Mesendoderm (in vitro differentiated cells): ENCODE results near the gene INPP5F.

ENCODE experiments used
- DNase-seq: peaks from one replicate; pipeline ENCODE4 v3.0.0; 2013
- H2AK5ac ChIP-seq: 2 replicates; pipeline ENCODE4 v1.6.1; 2013; ENCODE audit warnings: low read length, inconsistent platforms
- H2BK120ac ChIP-seq: 2 replicates; pipeline ENCODE4 v1.6.1; 2013; ENCODE audit warnings: low read depth, mild to moderate bottlenecking, low read length, moderate library complexity, mixed read lengths
- H2BK15ac ChIP-seq: replicated peaks from 2 replicates; pipeline ENCODE4 v1.6.1; 2013; ENCODE audit warnings: low read depth, mild to moderate bottlenecking, moderate library complexity
- H2BK5ac ChIP-seq: 2 replicates; pipeline ENCODE4 v1.6.1; 2013; ENCODE audit warnings: low read length, inconsistent platforms
- H3K18ac ChIP-seq: 2 replicates; pipeline ENCODE4 v1.6.1; 2013; ENCODE audit warnings: mild to moderate bottlenecking, low read length, mixed read lengths
- H3K23ac ChIP-seq: one replicate; pipeline ENCODE4 v1.6.1; 2013; ENCODE audit warnings: low read length
- H3K27ac ChIP-seq: 2 replicates; pipeline ENCODE4 v1.5.1; 2013; ENCODE audit warnings: low read depth, mild to moderate bottlenecking, inconsistent platforms, low read length, moderate library complexity
- H3K27me3 ChIP-seq: 2 replicates; pipeline ENCODE4 v1.6.1; 2013; ENCODE audit warnings: low read length, control low read depth, mild to moderate bottlenecking, inconsistent platforms; ENCODE audit not compliant: insufficient read depth, poor library complexity
- H3K36me3 ChIP-seq: 2 replicates; pipeline ENCODE4 v1.6.1; 2013; ENCODE audit warnings: low read length, inconsistent platforms; ENCODE audit not compliant: control insufficient read depth, insufficient read depth
- H3K4ac ChIP-seq: one replicate; pipeline ENCODE4 v1.6.1; 2013; ENCODE audit warnings: low read depth, mild to moderate bottlenecking, low read length, moderate library complexity
- H3K4me1 ChIP-seq: 2 replicates; pipeline ENCODE4 v1.6.1; 2013; ENCODE audit warnings: low read depth, low read length, inconsistent platforms; ENCODE audit not compliant: control insufficient read depth
- H3K4me2 ChIP-seq: 2 replicates; pipeline ENCODE4 v1.6.1; 2013; ENCODE audit warnings: low read length
- H3K4me3 ChIP-seq: 2 replicates; pipeline ENCODE4 v1.5.1; 2013; ENCODE audit warnings: mild to moderate bottlenecking, low read length
- H3K56ac ChIP-seq: one replicate; pipeline ENCODE4 v1.6.1; 2013; ENCODE audit warnings: low read length
- H3K79me1 ChIP-seq: 2 replicates; pipeline ENCODE4 v1.6.1; 2013; ENCODE audit warnings: low read length, inconsistent platforms
- H3K79me2 ChIP-seq: 2 replicates; pipeline ENCODE4 v1.6.1; 2013; ENCODE audit warnings: mild to moderate bottlenecking, low read length; ENCODE audit not compliant: control insufficient read depth, insufficient read depth
- H3K9ac ChIP-seq: 2 replicates; pipeline ENCODE4 v1.6.1; 2013; ENCODE audit warnings: low read length, inconsistent platforms
- H4K5ac ChIP-seq: one replicate; pipeline ENCODE4 v1.6.1; 2013; ENCODE audit warnings: low read length
- H4K8ac ChIP-seq: one replicate; pipeline ENCODE4 v1.6.1; 2013; ENCODE audit warnings: low read depth, mild to moderate bottlenecking, control low read depth, low read length, moderate library complexity
- WGBS: extraction: QIAGEN DNeasy Blood & Tissue Kit; methylation state at CpG from one replicate; pipeline ENCODE4 v1.1.7; 2013; ENCODE audit warnings: low lambda C conversion rate, missing lambda C conversion rate; ENCODE audit not compliant: insufficient coverage; ENCODE audit errors: extremely low coverage; 5-methylcytosine and 5-hydroxymethylcytosine counted together

The INPP5F gene

GRCh38 chr10:119832951-119833350 lies 107.1 kb downstream of the INPP5F start:
- Histone ChIP-seq H2AK5ac (no peak overlapping the region), H3K56ac (no peak overlapping the region), H4K5ac (no peak overlapping the region), H3K27me3 (no peaks in the 10 kb centered on the region), H3K36me3 (peaks cover 6% of the 10 kb centered on the region), H3K18ac (no peak overlapping the region), H3K4me1 (no peaks in the 10 kb centered on the region), H3K23ac (no peak overlapping the region), H3K79me2 (no peaks in the 10 kb centered on the region), H2BK15ac (no peak overlapping the region), H2BK5ac (no peak overlapping the region), H3K27ac (no peak overlapping the region), H3K79me1 (no peaks in the 10 kb centered on the region), H3K9ac (no peak overlapping the region), H4K8ac (no peak overlapping the region), H2BK120ac (no peak overlapping the region), H3K4me3 (no peak overlapping the region), H3K4ac (no peak overlapping the region), H3K4me2 (no peak overlapping the region)
- DNase-seq: no peak
- no CpG with 5 or more reads among the region's 2 CpGs for WGBS

GRCh38 chr10:119834188-119834587 lies 108.3 kb downstream of the INPP5F start:
- H3K18ac ChIP-seq: no peak overlapping the region
- no peaks in the 10 kb centered on the region for H3K27me3 ChIP-seq
- H4K8ac ChIP-seq: no peak overlapping the region
- H3K9ac ChIP-seq: no peak overlapping the region
- H3K79me1 ChIP-seq: no peaks in the 10 kb centered on the region
- no peak overlapping the region for H3K23ac ChIP-seq
- no peak overlapping the region for H2BK120ac ChIP-seq
- no peak overlapping the region for H3K27ac ChIP-seq
- H2BK5ac ChIP-seq: no peak overlapping the region
- no peak overlapping the region for H4K5ac ChIP-seq
- no peaks in the 10 kb centered on the region for H3K79me2 ChIP-seq
- no peak overlapping the region for H2AK5ac ChIP-seq
- H3K4me3 ChIP-seq: no peak overlapping the region
- H3K4ac ChIP-seq: no peak overlapping the region
- WGBS: no CpG with 5 or more reads among the region's 4 CpGs
- no peak overlapping the region for H3K4me2 ChIP-seq
- DNase-seq: no peak
- no peak overlapping the region for H3K56ac ChIP-seq
- no peaks in the 10 kb centered on the region for H3K4me1 ChIP-seq
- H3K36me3 ChIP-seq: peaks cover 4% of the 10 kb centered on the region
- no peak overlapping the region for H2BK15ac ChIP-seq

- H3K4me2 ChIP-seq: no peak overlapping the region
- H3K9ac ChIP-seq: no peak overlapping the region
- H3K27ac ChIP-seq: no peak overlapping the region
- H3K23ac ChIP-seq: no peak overlapping the region
- WGBS: no CpG with 5 or more reads among the region's 1 CpG
- H3K18ac ChIP-seq: no peak overlapping the region
- H3K36me3 ChIP-seq: peaks cover 9% of the 10 kb centered on the region
- no peaks in the 10 kb centered on the region for H3K79me2 ChIP-seq
- H2BK120ac ChIP-seq: no peak overlapping the region
- no peaks in the 10 kb centered on the region for H3K4me1 ChIP-seq
- H3K27me3 ChIP-seq: no peaks in the 10 kb centered on the region
- H3K79me1 ChIP-seq: peaks cover 4% of the 10 kb centered on the region
- no peak overlapping the region for H4K5ac ChIP-seq
- no peak overlapping the region for H2BK5ac ChIP-seq
- no peak overlapping the region for H4K8ac ChIP-seq
- no peak overlapping the region for H3K4ac ChIP-seq
- no peak for DNase-seq
- no peak overlapping the region for H2BK15ac ChIP-seq
- no peak overlapping the region for H3K56ac ChIP-seq
- H2AK5ac ChIP-seq: no peak overlapping the region
- no peak overlapping the region for H3K4me3 ChIP-seq
Measured at GRCh38 chr10:119845656-119846055, 119.8 kb downstream of the INPP5F start.

- no peaks in the 10 kb centered on the region for H3K79me2 ChIP-seq
- H2BK15ac ChIP-seq: no peak overlapping the region
- no peaks in the 10 kb centered on the region for H3K4me1 ChIP-seq
- peaks cover 2% of the 10 kb centered on the region for H3K79me1 ChIP-seq
- no peak overlapping the region for H2AK5ac ChIP-seq
- peak; percentile 93 for DNase-seq
- peak overlapping the region; percentile 55 for H3K4ac ChIP-seq
- H2BK120ac ChIP-seq: peak overlapping the region; percentile 73
- peaks cover 2% of the 10 kb centered on the region for H3K36me3 ChIP-seq
- peak overlapping the region; percentile 55 for H3K27ac ChIP-seq
- H3K9ac ChIP-seq: no peak overlapping the region
- no peak overlapping the region for H4K8ac ChIP-seq
- no peak overlapping the region for H3K56ac ChIP-seq
- H3K18ac ChIP-seq: peak overlapping the region; percentile 75
- no peak overlapping the region for H2BK5ac ChIP-seq
- no peak overlapping the region for H3K23ac ChIP-seq
- no peaks in the 10 kb centered on the region for H3K27me3 ChIP-seq
- H4K5ac ChIP-seq: no peak overlapping the region
- H3K4me2 ChIP-seq: no peak overlapping the region
- no CpG with 5 or more reads among the region's 6 CpGs for WGBS
- no peak overlapping the region for H3K4me3 ChIP-seq
Measured at GRCh38 chr10:119849031-119849789, 123.4 kb downstream of the INPP5F start.

- H3K4me1 ChIP-seq: no peaks in the 10 kb centered on the region
- no peak overlapping the region for H3K23ac ChIP-seq
- H2BK120ac ChIP-seq: no peak overlapping the region
- peaks cover 2% of the 10 kb centered on the region for H3K36me3 ChIP-seq
- H3K4ac ChIP-seq: no peak overlapping the region
- H2BK15ac ChIP-seq: no peak overlapping the region
- no peak for DNase-seq
- no peak overlapping the region for H3K56ac ChIP-seq
- no peak overlapping the region for H2BK5ac ChIP-seq
- H3K79me1 ChIP-seq: no peaks in the 10 kb centered on the region
- H3K4me3 ChIP-seq: no peak overlapping the region
- H3K4me2 ChIP-seq: no peak overlapping the region
- H4K5ac ChIP-seq: no peak overlapping the region
- no CpG with 5 or more reads among the region's 3 CpGs for WGBS
- no peaks in the 10 kb centered on the region for H3K79me2 ChIP-seq
- H3K27me3 ChIP-seq: no peaks in the 10 kb centered on the region
- no peak overlapping the region for H3K9ac ChIP-seq
- H2AK5ac ChIP-seq: no peak overlapping the region
- no peak overlapping the region for H3K18ac ChIP-seq
- H4K8ac ChIP-seq: no peak overlapping the region
- H3K27ac ChIP-seq: peak overlapping the region; percentile 66
Measured at GRCh38 chr10:119849944-119850343, 124.1 kb downstream of the INPP5F start.

GRCh38 chr10:119852277-119852676 lies 126.4 kb downstream of the INPP5F start:
- Histone ChIP-seq H3K23ac (no peak overlapping the region), H3K27me3 (no peaks in the 10 kb centered on the region), H4K5ac (no peak overlapping the region), H4K8ac (no peak overlapping the region), H3K56ac (no peak overlapping the region), H3K4me2 (no peak overlapping the region), H3K9ac (no peak overlapping the region), H2AK5ac (no peak overlapping the region), H2BK15ac (no peak overlapping the region), H3K4me1 (no peaks in the 10 kb centered on the region), H3K4me3 (no peak overlapping the region), H3K18ac (no peak overlapping the region), H3K79me1 (no peaks in the 10 kb centered on the region), H2BK5ac (no peak overlapping the region), H3K4ac (no peak overlapping the region), H3K79me2 (no peaks in the 10 kb centered on the region), H3K36me3 (peaks cover 2% of the 10 kb centered on the region), H3K27ac (no peak overlapping the region), H2BK120ac (no peak overlapping the region)
- no CpG with 5 or more reads among the region's 6 CpGs for WGBS
- DNase-seq: no peak
